Peyer's patch (tissue), 4 donors: ENCODE measurements around the gene UNC13C. TPM values are rescaled to one million over a fixed set of nuclear protein-coding genes. Genes with fewer than 3 reads are reported as not detected.

Source experiments
- DNase-seq, 3 donors: peaks; one replicate each; pipeline ENCODE4 v3.0.0-alpha.2; 2017 to 2019
- H3K27ac ChIP-seq, 4 donors: fragments of 200-600 bp; sonication (generic); one replicate each; pipeline ENCODE4 v1.5.1; 2016 to 2019
- H3K27me3 ChIP-seq, 2 donors: fragments of 200-600 bp; sonication (generic); one replicate each; pipeline ENCODE4 v1.5.1; 2019
- H3K36me3 ChIP-seq, 3 donors: fragments of 200-600 bp; sonication (generic); one replicate each; pipeline ENCODE4 v1.5.1; 2016 to 2019
- H3K4me1 ChIP-seq, 4 donors: fragments of 200-600 bp; sonication (generic); one replicate each; pipeline ENCODE4 v1.5.1; 2016 to 2019
- H3K4me3 ChIP-seq, 4 donors: fragments of 200-600 bp; sonication (generic); 1 replicate in 3 of 4; 2 replicates in 1 of 4; pipeline ENCODE4 v1.5.1; 2016 to 2019; ENCODE audit warnings: mild to moderate bottlenecking in 1 of 4
- H3K9me3 ChIP-seq, 4 donors: fragments of 200-600 bp; sonication (generic); one replicate each; pipeline ENCODE4 v1.5.1; 2016 to 2019; ENCODE audit warnings: mild to moderate bottlenecking in 1 of 4
- CTCF ChIP-seq, 6 experiments: fragments of 450-650 bp in 4 of 6; fragments of 200-600 bp in 2 of 6; sonication (generic) in 1 of 6; IDR thresholded peaks; one replicate each; pipeline ENCODE4 v1.5.1; 2017 to 2019; ENCODE audit warnings: antibody characterized with exemption in 6 of 6, mild to moderate bottlenecking in 3 of 6, moderate library complexity in 1 of 6
- POLR2A ChIP-seq, 2 donors: fragments of 450-650 bp; IDR thresholded peaks; one replicate each; pipeline ENCODE4 v1.5.1; 2017; ENCODE audit warnings: antibody characterized with exemption in 2 of 2, mild to moderate bottlenecking in 2 of 2, moderate library complexity in 2 of 2
- total RNA-seq, 4 donors: library from RNA; depleted of rRNA; stranded (reverse); fragments of >200 nt; gene quantifications; one replicate each; pipeline ENCODE4 v1.1.0, GENCODE V29; 2016

The UNC13C gene
- total RNA-seq, 4 donors from 2014 or later: under 0.01 to 3.3 (median 0.35) TPM

- Histone ChIP-seq H3K27me3 (no peaks in the 10 kb centered on the region), H3K4me3 (no peak overlapping the region), H3K27ac (no peak overlapping the region), H3K36me3 (no peaks in the 10 kb centered on the region), H3K9me3 (peaks cover 0 to 7% (median 0%) of the 10 kb centered on the region in 4 donors), H3K4me1 (no peaks in the 10 kb centered on the region)
- DNase-seq: no peak
- TF ChIP-seq POLR2A (IDR thresholded peaks at IDR 0.05) (no peak), CTCF (IDR thresholded peaks at IDR 0.05) (no peak)
Observed at GRCh38 chr15:54026891-54027290, 48.6 kb downstream of the UNC13C start.

- Histone ChIP-seq H3K4me3 (no peak overlapping the region), H3K27me3 (no peaks in the 10 kb centered on the region), H3K36me3 (no peaks in the 10 kb centered on the region), H3K4me1 (no peaks in the 10 kb centered on the region), H3K9me3 (no peaks in the 10 kb centered on the region), H3K27ac (no peak overlapping the region)
- TF ChIP-seq CTCF (IDR thresholded peaks at IDR 0.05) (no peak), POLR2A (IDR thresholded peaks at IDR 0.05) (no peak)
- no peak for DNase-seq
Observed at GRCh38 chr15:54029081-54029480, 50.8 kb downstream of the UNC13C start.

GRCh38 chr15:54032066-54032465 is 53.8 kb downstream of the UNC13C start:
- no peak overlapping the region for H3K4me3 ChIP-seq
- TF ChIP-seq CTCF (IDR thresholded peaks at IDR 0.05) (no peak), POLR2A (IDR thresholded peaks at IDR 0.05) (no peak)

GRCh38 chr15:54033356-54033860 is 55.2 kb downstream of the UNC13C start:
- Histone ChIP-seq H3K4me1 (no peaks in the 10 kb centered on the region), H3K27me3 (no peaks in the 10 kb centered on the region), H3K9me3 (no peaks in the 10 kb centered on the region), H3K36me3 (no peaks in the 10 kb centered on the region), H3K4me3 (no peak overlapping the region), H3K27ac (no peak overlapping the region)
- DNase-seq: no peak
- TF ChIP-seq POLR2A (IDR thresholded peaks at IDR 0.05) (no peak), CTCF (IDR thresholded peaks at IDR 0.05) (no peak)

More at GRCh38 chr15:54032066-54032465, 53.8 kb downstream of the UNC13C start:
- Histone ChIP-seq H3K36me3 (no peaks in the 10 kb centered on the region), H3K27me3 (no peaks in the 10 kb centered on the region), H3K27ac (no peak overlapping the region), H3K9me3 (no peaks in the 10 kb centered on the region), H3K4me1 (no peaks in the 10 kb centered on the region)
- no peak for DNase-seq

GRCh38 chr15:54033869-54034458 is 55.7 kb downstream of the UNC13C start:
- TF ChIP-seq CTCF (IDR thresholded peaks at IDR 0.05) (no peak), POLR2A (IDR thresholded peaks at IDR 0.05) (no peak)
- DNase-seq: no peak
- H3K4me3 ChIP-seq: no peak overlapping the region
- H3K27ac ChIP-seq: no peak overlapping the region
- H3K4me1 ChIP-seq: no peaks in the 10 kb centered on the region
- no peaks in the 10 kb centered on the region for H3K9me3 ChIP-seq
- no peaks in the 10 kb centered on the region for H3K36me3 ChIP-seq
- no peaks in the 10 kb centered on the region for H3K27me3 ChIP-seq
